ENCODE measurements around the gene MBOAT1.
A peak's percentile ranks its signal among the peaks of the same experiment; 100 is the strongest.

MBOAT1 gene

DNA sequence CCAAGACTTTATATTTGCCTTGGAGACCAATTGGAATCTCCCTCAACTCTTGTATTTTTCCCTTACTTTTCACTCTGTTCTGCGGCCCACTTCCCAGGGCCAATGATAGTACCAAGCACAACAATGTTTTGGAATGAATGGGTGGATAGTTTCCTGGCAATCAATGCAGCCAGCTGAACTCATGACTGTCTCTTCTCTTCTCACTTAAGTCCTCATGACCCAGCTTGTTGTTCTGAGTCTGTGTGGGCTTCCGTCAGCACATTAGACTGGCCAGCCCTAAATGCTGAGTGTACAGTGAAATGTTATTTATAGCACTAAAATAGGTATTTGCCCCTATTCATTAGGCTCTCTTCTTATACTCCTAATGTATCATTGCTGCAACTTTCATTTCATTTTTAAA lies 5.6 kb upstream of the MBOAT1 start:
- H3K27me3 Mint-ChIP-seq = no peaks in the 10 kb centered on the region
- DNase-seq (no peak), ATAC-seq (no peak)
- H3K4me3 Mint-ChIP-seq = no peak overlapping the region
- H3K4me1 Mint-ChIP-seq = peaks cover 8% of the 10 kb centered on the region
- no peaks in the 10 kb centered on the region for H3K9me3 Mint-ChIP-seq
- H3K36me3 Mint-ChIP-seq (ENCODE audit: low read depth) = no peaks in the 10 kb centered on the region
- H3K27ac Mint-ChIP-seq = no peak overlapping the region

DNA sequence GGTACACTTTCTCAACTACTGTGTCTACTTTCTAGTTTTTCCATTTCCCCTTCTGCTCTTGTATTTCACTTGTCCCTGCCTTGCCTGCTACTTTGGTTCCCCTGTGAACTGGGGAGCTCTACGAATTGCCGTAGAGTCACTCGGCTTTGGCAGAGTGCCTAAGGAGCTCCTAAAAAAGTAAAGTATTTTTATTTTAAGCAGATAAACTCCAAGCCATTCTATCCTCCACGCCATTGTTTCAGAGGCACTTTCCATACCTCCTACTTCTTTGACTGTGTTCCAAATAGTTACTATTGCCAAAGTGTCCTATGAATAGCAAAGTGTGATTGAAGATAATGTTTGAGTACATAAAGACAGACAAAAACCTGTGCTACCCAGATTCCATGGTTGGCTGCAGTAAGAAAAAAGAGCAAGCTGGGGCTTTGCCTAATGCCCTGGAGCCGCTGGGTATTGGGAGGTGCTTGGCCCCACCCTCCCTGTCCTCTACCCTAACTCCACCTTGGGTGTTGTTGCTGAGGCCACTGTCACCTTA lies 5.1 kb upstream of the MBOAT1 start:
- Mint-ChIP-seq H3K36me3 (ENCODE audit: low read depth) (no peaks in the 10 kb centered on the region), H3K27ac (no peak overlapping the region), H3K27me3 (no peaks in the 10 kb centered on the region), H3K4me1 (peaks cover 10% of the 10 kb centered on the region), H3K4me3 (no peak overlapping the region), H3K9me3 (no peaks in the 10 kb centered on the region)
- ATAC-seq (no peak), DNase-seq (no peak)

- no peaks in the 10 kb centered on the region for H3K9me3 Mint-ChIP-seq
Observed at GRCh38 chr6:20215310-20215709, 3.0 kb upstream of the MBOAT1 start.

GRCh38 chr6:20213271-20213798 lies 1.1 kb upstream of the MBOAT1 start:
- Mint-ChIP-seq H3K4me1 (peaks cover 37% of the 10 kb centered on the region), H3K27ac (peak overlapping the region; percentile 85), H3K9me3 (no peaks in the 10 kb centered on the region), H3K36me3 (ENCODE audit: low read depth) (no peaks in the 10 kb centered on the region), H3K4me3 (peak overlapping the region; percentile 84), H3K27me3 (peaks cover 5% of the 10 kb centered on the region)
- no peak for DNase-seq
- no peak for ATAC-seq

More at GRCh38 chr6:20215310-20215709, 3.0 kb upstream of the MBOAT1 start:
- Mint-ChIP-seq H3K4me1 (peaks cover 19% of the 10 kb centered on the region), H3K27ac (no peak overlapping the region), H3K4me3 (no peak overlapping the region), H3K36me3 (ENCODE audit: low read depth) (no peaks in the 10 kb centered on the region), H3K27me3 (peaks cover 5% of the 10 kb centered on the region)
- DNase-seq (no peak), ATAC-seq (no peak)

GRCh38 chr6:20211941-20212391 lies 303 bp downstream of the MBOAT1 start:
- ATAC-seq (peak; percentile 6), DNase-seq (no peak)
- Mint-ChIP-seq H3K4me1 (peaks cover 46% of the 10 kb centered on the region), H3K27ac (peak overlapping the region; percentile 78), H3K36me3 (ENCODE audit: low read depth) (no peaks in the 10 kb centered on the region), H3K9me3 (no peaks in the 10 kb centered on the region), H3K4me3 (peak overlapping the region; percentile 82), H3K27me3 (peaks cover 5% of the 10 kb centered on the region)

- Mint-ChIP-seq H3K4me3 (peak overlapping the region; percentile 82), H3K4me1 (peaks cover 53% of the 10 kb centered on the region), H3K27ac (peak overlapping the region; percentile 78), H3K36me3 (ENCODE audit: low read depth) (no peaks in the 10 kb centered on the region), H3K9me3 (no peaks in the 10 kb centered on the region), H3K27me3 (peaks cover 5% of the 10 kb centered on the region)
- ATAC-seq (no peak), DNase-seq (no peak)
Observed at GRCh38 chr6:20211037-20211940, 980 bp downstream of the MBOAT1 start.

DNA sequence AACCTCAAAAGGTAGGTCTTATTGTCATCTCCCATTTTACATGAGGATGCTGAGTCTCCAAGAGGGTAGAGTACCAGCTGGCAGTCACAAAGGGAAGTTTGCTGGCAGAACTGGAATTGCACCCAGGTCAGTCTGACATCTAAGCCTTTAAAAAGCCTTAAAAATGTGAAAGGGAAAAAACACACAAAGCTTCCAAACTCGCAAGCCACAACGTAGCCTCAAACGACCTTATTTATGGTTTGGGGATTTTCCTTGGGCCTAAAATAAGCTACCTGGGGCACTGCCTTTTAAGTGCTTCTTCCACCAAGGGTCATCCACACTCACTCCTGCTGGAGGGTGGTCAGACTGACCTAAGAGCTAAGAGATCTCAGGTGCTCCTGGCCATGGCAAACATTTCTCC lies 2.1 kb downstream of the MBOAT1 start:
- no peak for ATAC-seq
- no peak for DNase-seq
- H3K36me3 Mint-ChIP-seq (ENCODE audit: low read depth) = peaks cover under 1% of the 10 kb centered on the region
- peaks cover 65% of the 10 kb centered on the region for H3K4me1 Mint-ChIP-seq
- H3K9me3 Mint-ChIP-seq = no peaks in the 10 kb centered on the region
- peak overlapping the region; percentile 25 for H3K4me3 Mint-ChIP-seq
- no peak overlapping the region for H3K27ac Mint-ChIP-seq
- peaks cover 7% of the 10 kb centered on the region for H3K27me3 Mint-ChIP-seq

GRCh38 chr6:20208687-20209378 lies 3.4 kb downstream of the MBOAT1 start:
- DNase-seq (no peak), ATAC-seq (no peak)
- Mint-ChIP-seq H3K9me3 (no peaks in the 10 kb centered on the region), H3K27me3 (peaks cover 7% of the 10 kb centered on the region), H3K36me3 (ENCODE audit: low read depth) (peaks cover 3% of the 10 kb centered on the region), H3K27ac (peak overlapping the region; percentile 67), H3K4me3 (peak overlapping the region; percentile 40), H3K4me1 (peaks cover 74% of the 10 kb centered on the region)

DNA sequence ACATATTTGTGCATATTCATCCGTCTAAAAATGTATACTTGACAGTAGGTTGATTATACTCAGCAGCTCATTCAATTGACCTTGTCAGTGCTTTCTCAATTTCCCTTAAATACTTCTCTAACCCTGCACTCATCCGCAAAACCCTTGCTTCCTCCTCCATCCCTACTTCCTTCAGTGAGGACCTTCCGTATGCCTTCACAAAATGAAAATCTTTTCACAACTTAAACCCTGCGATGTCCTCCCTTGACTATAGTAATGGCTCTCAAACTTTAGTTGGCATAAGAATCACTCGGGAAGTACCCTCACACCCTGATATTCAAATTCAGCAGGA lies 5.2 kb downstream of the MBOAT1 start:
- H3K4me1 Mint-ChIP-seq = peaks cover 72% of the 10 kb centered on the region
- no peak for DNase-seq
- H3K27ac Mint-ChIP-seq = peak overlapping the region; percentile 91
- H3K4me3 Mint-ChIP-seq = peak overlapping the region; percentile 76
- peaks cover 3% of the 10 kb centered on the region for H3K36me3 Mint-ChIP-seq (ENCODE audit: low read depth)
- no peak for ATAC-seq
- peaks cover 7% of the 10 kb centered on the region for H3K27me3 Mint-ChIP-seq
- no peaks in the 10 kb centered on the region for H3K9me3 Mint-ChIP-seq

GRCh38 chr6:20205722-20206161 lies 6.5 kb downstream of the MBOAT1 start:
- peak overlapping the region; percentile 76 for H3K4me3 Mint-ChIP-seq
- ATAC-seq = peak; percentile 22
- H3K27ac Mint-ChIP-seq = peak overlapping the region; percentile 91
- H3K27me3 Mint-ChIP-seq = peaks cover 2% of the 10 kb centered on the region
- peaks cover 70% of the 10 kb centered on the region for H3K4me1 Mint-ChIP-seq
- DNase-seq = no peak
- no peaks in the 10 kb centered on the region for H3K9me3 Mint-ChIP-seq
- peaks cover 3% of the 10 kb centered on the region for H3K36me3 Mint-ChIP-seq (ENCODE audit: low read depth)

DNA sequence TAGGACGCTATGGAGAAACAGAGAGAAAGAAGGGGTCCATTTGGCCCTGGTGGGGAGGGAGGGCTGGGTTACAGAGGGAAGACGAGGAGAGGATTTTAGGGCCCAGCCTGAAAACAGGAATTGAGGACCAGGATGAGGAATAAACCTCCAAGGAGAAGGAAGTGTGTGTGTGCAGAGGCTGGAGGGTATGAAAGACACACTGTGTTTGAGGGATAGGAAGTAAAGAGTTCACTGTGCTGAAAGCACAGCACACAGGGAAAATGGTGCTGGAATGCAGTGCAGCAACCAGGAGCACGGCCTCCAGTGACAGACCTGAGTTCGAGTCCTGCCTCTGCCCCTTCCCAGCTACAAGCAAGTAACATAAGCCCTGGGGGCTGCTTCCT lies 7.8 kb downstream of the MBOAT1 start:
- Mint-ChIP-seq H3K4me3 (no peak overlapping the region), H3K4me1 (peaks cover 63% of the 10 kb centered on the region), H3K27me3 (peaks cover 2% of the 10 kb centered on the region), H3K9me3 (no peaks in the 10 kb centered on the region), H3K27ac (peak overlapping the region; percentile 9), H3K36me3 (ENCODE audit: low read depth) (peaks cover 3% of the 10 kb centered on the region)
- ATAC-seq (no peak), DNase-seq (no peak)

- H3K27me3 Mint-ChIP-seq = peaks cover 2% of the 10 kb centered on the region
- ATAC-seq = no peak
- H3K4me3 Mint-ChIP-seq = no peak overlapping the region
Observed at GRCh38 chr6:20203561-20204511, 8.4 kb downstream of the MBOAT1 start.

GRCh38 chr6:20202699-20203302 lies 9.5 kb downstream of the MBOAT1 start:
- no peak for ATAC-seq
- Mint-ChIP-seq H3K27me3 (peaks cover 2% of the 10 kb centered on the region), H3K4me1 (peaks cover 53% of the 10 kb centered on the region), H3K27ac (peak overlapping the region; percentile 63), H3K9me3 (no peaks in the 10 kb centered on the region), H3K36me3 (ENCODE audit: low read depth) (peaks cover 6% of the 10 kb centered on the region), H3K4me3 (no peak overlapping the region)
- DNase-seq = no peak

More at GRCh38 chr6:20203561-20204511, 8.4 kb downstream of the MBOAT1 start:
- no peak for DNase-seq
- Mint-ChIP-seq H3K36me3 (ENCODE audit: low read depth) (peaks cover 3% of the 10 kb centered on the region), H3K4me1 (peaks cover 58% of the 10 kb centered on the region), H3K9me3 (no peaks in the 10 kb centered on the region), H3K27ac (peak overlapping the region; percentile 9)

Data from activated naive CD8-positive, alpha-beta T cell treated with anti-CD3 and anti-CD28 coated beads, Interleukin-2, amount 50 U/mL, for 24 hours (primary cell).